HCT116 (cell line): ENCODE data around the gene CD58. TPM values are rescaled to one million over a fixed set of nuclear protein-coding genes. Genes with fewer than 3 reads are reported as not detected.

Experiments
- ATAC-seq: fragments of 200-7000 bp; cut with Tn5 transposase; 2 replicates; pipeline ENCODE4 v1.9.1; 2020; ENCODE audit warnings: mild to moderate bottlenecking, moderate library complexity
- BruUV-seq: library from RNA; stranded (reverse); fragments of 400-500 nt; replicated peaks from 2 replicates; lab custom pipeline; 2021; lab: Mats Ljungman, UMichigan
- CTCF ChIA-PET: fragments of 300-600 bp; sonication (Branson Sonifier 250); formaldehyde crosslinking; loops from one replicate; lab custom pipeline; 2021; ENCODE audit warnings: antibody characterized with exemption; lab: Charles Lee
- POLR2A ChIA-PET: fragments of 300-600, 350-600 bp; sonication (Branson Sonifier 250); formaldehyde crosslinking; loops from one replicate; lab custom pipeline; 2021; ENCODE audit warnings: antibody characterized with exemption; lab: Charles Lee
- RAD21 ChIA-PET, 2 experiments: fragments of 300-600 bp; sonication (Branson Sonifier 250); formaldehyde crosslinking; loops; one replicate each; lab custom pipeline; 2023; ENCODE audit warnings: low total read pairs in 2 of 2; ENCODE audit not compliant: uncharacterized antibody in 2 of 2, unreplicated experiment in 2 of 2, low non-redundant PET in 1 of 2; lab: Charles Lee
- DNase-seq: peaks from one replicate; pipeline ENCODE4 v3.0.0-alpha.2; 2010; ENCODE audit warnings: low read depth, low spot score
- H2AFZ ChIP-seq: fragments of 200-600 bp; shearing (Covaris generic), sonication (generic); 2 replicates; pipeline ENCODE4 v1.6.1; 2017; ENCODE audit warnings: low read depth, mixed run types, mixed read lengths, antibody characterized with exemption, low read length; ENCODE audit not compliant: poor library complexity, severe bottlenecking
- H3K27ac ChIP-seq: 2 replicates; pipeline ENCODE4 v1.5.1; 2012; ENCODE audit warnings: low read depth, low read length
- H3K27me3 ChIP-seq: fragments of 200-600 bp; sonication (generic); 2 replicates; pipeline ENCODE4 v1.6.1; 2016; ENCODE audit warnings: mixed run types, low read length, mixed read lengths; ENCODE audit not compliant: insufficient read depth
- H3K36me3 ChIP-seq, 2 experiments: fragments of 200-500 bp in 1 of 2; fragments of 200-600 bp in 1 of 2; sonication (Bioruptor generic) in 1 of 2; sonication (generic) in 1 of 2; 2 replicates each; pipeline versions ENCODE4 v1.5.1 to v1.6.1; 2014 to 2016; ENCODE audit warnings: low read length in 2 of 2, inconsistent platforms in 1 of 2, mixed read lengths in 1 of 2, mixed run types in 1 of 2; ENCODE audit not compliant: insufficient read depth in 2 of 2, control insufficient read depth in 1 of 2
- H3K4me1 ChIP-seq, 2 experiments: fragments of 200-600 bp in 1 of 2; sonication (generic) in 1 of 2; 2 replicates each; pipeline versions ENCODE4 v1.5.1 to v1.6.1; 2012 to 2017; ENCODE audit warnings: low read length in 2 of 2, inconsistent platforms in 1 of 2, mild to moderate bottlenecking in 1 of 2, mixed read lengths in 1 of 2, mixed run types in 1 of 2, moderate library complexity in 1 of 2; ENCODE audit not compliant: insufficient read depth in 2 of 2, control insufficient read depth in 1 of 2
- H3K4me2 ChIP-seq: fragments of 200-600 bp; sonication (generic); 2 replicates; pipeline ENCODE4 v1.6.1; 2017; ENCODE audit warnings: mixed run types, low read length, mixed read lengths
- H3K4me3 ChIP-seq, 2 experiments: fragments of 200-600 bp in 1 of 2; sonication (generic) in 1 of 2; replicated peaks in 1 of 2; 2 replicates each; pipeline ENCODE4 v1.5.1; 2011 to 2016; ENCODE audit warnings: low read length in 2 of 2, control low read depth in 1 of 2, low read depth in 1 of 2, mild to moderate bottlenecking in 1 of 2, mixed read lengths in 1 of 2, mixed run types in 1 of 2
- H3K79me2 ChIP-seq: fragments of 200-600 bp; sonication (generic); 2 replicates; pipeline ENCODE4 v1.6.1; 2017; ENCODE audit warnings: mild to moderate bottlenecking, mixed run types, low read length, moderate library complexity, mixed read lengths; ENCODE audit not compliant: insufficient read depth
- H3K9ac ChIP-seq: fragments of 200-600 bp; sonication (generic); 2 replicates; pipeline ENCODE4 v1.6.1; 2016; ENCODE audit warnings: low read length, mixed read lengths
- H3K9me2 ChIP-seq: fragments of 200-600 bp; sonication (generic), shearing (Covaris generic); 2 replicates; pipeline ENCODE4 v1.6.1; 2017; ENCODE audit warnings: mixed run types, mild to moderate bottlenecking, moderate library complexity; ENCODE audit not compliant: insufficient read depth
- H3K9me3 ChIP-seq, 2 experiments: fragments of 200-500 bp in 1 of 2; fragments of 200-600 bp in 1 of 2; sonication (Bioruptor generic) in 1 of 2; sonication (generic) in 1 of 2; 2 replicates each; pipeline ENCODE4 v1.6.1; 2014 to 2017; ENCODE audit warnings: low read length in 2 of 2, mixed read lengths in 2 of 2, inconsistent platforms in 1 of 2, low read depth in 1 of 2, mild to moderate bottlenecking in 1 of 2, mixed run types in 1 of 2, moderate library complexity in 1 of 2; ENCODE audit not compliant: control insufficient read depth in 1 of 2, insufficient read depth in 1 of 2
- H4K20me1 ChIP-seq: fragments of 200-600 bp; sonication (generic), shearing (Covaris generic); 2 replicates; pipeline ENCODE4 v1.6.1; 2017; ENCODE audit warnings: mixed run types, mild to moderate bottlenecking, moderate library complexity; ENCODE audit not compliant: insufficient read depth
- CTCF ChIP-seq, 3 experiments: fragments of 200-600 bp in 1 of 3; sonication (generic) in 1 of 3; IDR thresholded peaks in 2 of 3; conservative IDR thresholded peaks in 1 of 3; 2 replicates each; pipeline ENCODE4 v1.5.1; 2012 to 2017; ENCODE audit warnings: low read depth in 2 of 3, low read length in 2 of 3, antibody characterized with exemption in 1 of 3, borderline replicate concordance in 1 of 3, control low read depth in 1 of 3, mild to moderate bottlenecking in 1 of 3, mixed read lengths in 1 of 3, mixed run types in 1 of 3, moderate library complexity in 1 of 3; ENCODE audit not compliant: insufficient read depth in 1 of 3
- ELF1 ChIP-seq: IDR thresholded peaks from 2 replicates; pipeline ENCODE4 v1.6.1; 2012; ENCODE audit warnings: low read depth, borderline replicate concordance
- EZH2 ChIP-seq: fragments of 200-600 bp; sonication (generic); IDR thresholded peaks from 2 replicates; pipeline ENCODE4 v1.6.1; 2017; ENCODE audit warnings: antibody characterized with exemption, mixed run types
- EZH2phosphoT487 ChIP-seq: fragments of 200-600 bp; IDR thresholded peaks from 2 replicates; pipeline ENCODE4 v1.6.1; 2018; ENCODE audit warnings: antibody characterized with exemption, borderline replicate concordance
- JUND ChIP-seq: IDR thresholded peaks from 2 replicates; pipeline ENCODE4 v1.6.1; 2012
- MAX ChIP-seq: IDR thresholded peaks from 2 replicates; pipeline ENCODE4 v1.6.1; 2012
- POLR2AphosphoS5 ChIP-seq: IDR thresholded peaks from 2 replicates; pipeline ENCODE4 v1.6.1; 2011; ENCODE audit warnings: mild to moderate bottlenecking, low read depth, low read length, moderate library complexity
- RAD21 ChIP-seq: IDR thresholded peaks from 2 replicates; pipeline ENCODE4 v1.6.1; 2012; ENCODE audit warnings: low read depth, mild to moderate bottlenecking
- REST ChIP-seq: IDR thresholded peaks from 2 replicates; pipeline ENCODE4 v1.6.1; 2012; ENCODE audit warnings: low read depth
- SP1 ChIP-seq: IDR thresholded peaks from 2 replicates; pipeline ENCODE4 v1.6.1; 2012; ENCODE audit warnings: low read depth
- TCF7L2 ChIP-seq: IDR thresholded peaks from 2 replicates; pipeline ENCODE4 v1.7.0; 2011; ENCODE audit warnings: borderline replicate concordance, inconsistent platforms; ENCODE audit not compliant: insufficient read depth, insufficient read length; ENCODE audit errors: extremely low read depth
- YY1 ChIP-seq: IDR thresholded peaks from 2 replicates; pipeline ENCODE4 v1.6.1; 2011; ENCODE audit warnings: low read length, low read depth, moderate library complexity, mild to moderate bottlenecking; ENCODE audit not compliant: insufficient replicate concordance; ENCODE audit errors: extremely low read depth
- ZNF274 ChIP-seq: fragments of 200-500 bp; sonication (Bioruptor generic); IDR thresholded peaks from 2 replicates; pipeline ENCODE4 v1.6.1; 2014; ENCODE audit warnings: mild to moderate bottlenecking, low read depth, low read length, inconsistent platforms
- intact Hi-C: fragments of 100-400 bp; cut with micrococcal nuclease; formaldehyde crosslinking; loops from 2 replicates; pipeline ENCODE4 v1.10.0; 2022
- total RNA-seq: library from RNA; stranded (reverse); gene quantifications from one replicate; pipeline ENCODE4 v1.2.1, GENCODE V29; 2021; ENCODE audit not compliant: unreplicated experiment

Gene CD58
- total RNA-seq, 1 experiment from 2014 or later = 18.0 TPM

GRCh38 chr1:116581323-116581885 is 10.6 kb upstream of the CD58 start:
- ChIA-PET POLR2A (no interaction called here), RAD21 (no interaction called here), CTCF (no interaction called here)
- Histone ChIP-seq H3K4me2 (no peak overlapping the region), H3K9me3 (no peaks in the 10 kb centered on the region), H3K4me1 (no peaks in the 10 kb centered on the region), H3K9ac (no peak overlapping the region), H3K36me3 (no peaks in the 10 kb centered on the region), H3K27ac (no peak overlapping the region), H2AFZ (no peak overlapping the region), H3K27me3 (no peaks in the 10 kb centered on the region), H3K9me2 (no peaks in the 10 kb centered on the region), H3K79me2 (no peaks in the 10 kb centered on the region), H4K20me1 (no peaks in the 10 kb centered on the region), H3K4me3 (no peak overlapping the region)
- no peak for TF ChIP-seq POLR2AphosphoS5
- no peak for TF ChIP-seq SP1
- no peak for TF ChIP-seq YY1
- TF ChIP-seq TCF7L2 = no peak
- TF ChIP-seq ELF1 = no peak
- TF ChIP-seq JUND = no peak
- no peak for TF ChIP-seq MAX
- TF ChIP-seq RAD21 = no peak
- BruUV-seq = no TSS peak
- intact Hi-C loops = no loop called here
- ATAC-seq = no peak
- no peak for DNase-seq

- Histone ChIP-seq H3K27me3 (no peaks in the 10 kb centered on the region), H3K4me2 (no peak overlapping the region), H3K79me2 (no peaks in the 10 kb centered on the region), H3K27ac (no peak overlapping the region), H3K36me3 (no peaks in the 10 kb centered on the region), H3K4me3 (no peak overlapping the region), H3K9me2 (no peaks in the 10 kb centered on the region), H3K9me3 (no peaks in the 10 kb centered on the region), H3K9ac (no peak overlapping the region), H4K20me1 (no peaks in the 10 kb centered on the region), H3K4me1 (no peaks in the 10 kb centered on the region), H2AFZ (no peak overlapping the region)
- POLR2A ChIA-PET = no interaction called here
- ATAC-seq (no peak), DNase-seq (no peak)
- CTCF ChIA-PET = no interaction called here
- no TSS peak for BruUV-seq
- RAD21 ChIA-PET = no interaction called here
- intact Hi-C loops = no loop called here
- TF ChIP-seq RAD21 = no peak
- TF ChIP-seq EZH2 = no peak
- TF ChIP-seq REST = no peak
- no peak for TF ChIP-seq ZNF274
- no peak for TF ChIP-seq YY1
- TF ChIP-seq EZH2phosphoT487 = no peak
- TF ChIP-seq CTCF (IDR thresholded peaks at IDR 0.05 in 2 of 3, conservative IDR thresholded peaks at IDR 0.05 in 1 of 3; ENCODE audit: borderline replicate concordance in 1 of 3, insufficient read depth in 1 of 3, low read depth in 2 of 3, low read length in 2 of 3) = no peak
Observed at GRCh38 chr1:116580446-116581322, 9.9 kb upstream of the CD58 start.
